Measurements from ENCODE around the gene AIM2. TPM values are rescaled to one million over a fixed set of nuclear protein-coding genes. Genes with fewer than 3 reads are reported as not detected.
A peak's percentile ranks its signal among the peaks of the same experiment; 100 is the strongest.

The AIM2 gene
- total RNA-seq, 4 donors from 2014 or later, result 0.27 to 3.2 (median 1.1) TPM

DNA sequence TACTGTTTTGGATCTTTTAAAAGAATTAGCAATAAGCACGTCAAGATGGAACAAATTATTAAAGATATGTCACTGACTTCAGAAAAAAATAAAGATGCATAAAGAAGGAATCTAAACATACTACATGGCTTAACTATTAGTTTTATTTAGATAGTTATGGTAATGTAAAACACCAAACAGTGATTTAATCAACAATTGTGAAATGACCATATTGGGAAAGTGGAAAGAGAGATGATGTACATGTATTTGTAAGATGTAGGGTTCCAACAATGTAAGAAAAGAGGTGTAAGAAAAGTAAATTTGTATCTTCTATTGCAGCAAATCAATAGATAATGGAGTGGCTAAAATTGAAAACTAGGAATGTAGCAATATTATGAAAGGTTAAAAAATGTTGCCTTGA lies 6.4 kb upstream of the AIM2 start:
- no peak for TF ChIP-seq POLR2A (IDR thresholded peaks at IDR 0.05)
- H3K4me1 ChIP-seq, result peaks cover 0 to 6% (median 2%) of the 10 kb centered on the region in 3 donors
- H3K27me3 ChIP-seq, result no peaks in the 10 kb centered on the region
- WGBS, 2 donors, result 89 to 100% methylated on average over 1 of the region's 1 CpG
- DNase-seq, result no peak
- no peak overlapping the region for H3K27ac ChIP-seq
- intact Hi-C loops (cut with DNase I), result no loop called here
- H3K9me3 ChIP-seq, result no peaks in the 10 kb centered on the region
- H3K4me3 ChIP-seq, result no peak overlapping the region
- H3K36me3 ChIP-seq, result no peaks in the 10 kb centered on the region

DNA sequence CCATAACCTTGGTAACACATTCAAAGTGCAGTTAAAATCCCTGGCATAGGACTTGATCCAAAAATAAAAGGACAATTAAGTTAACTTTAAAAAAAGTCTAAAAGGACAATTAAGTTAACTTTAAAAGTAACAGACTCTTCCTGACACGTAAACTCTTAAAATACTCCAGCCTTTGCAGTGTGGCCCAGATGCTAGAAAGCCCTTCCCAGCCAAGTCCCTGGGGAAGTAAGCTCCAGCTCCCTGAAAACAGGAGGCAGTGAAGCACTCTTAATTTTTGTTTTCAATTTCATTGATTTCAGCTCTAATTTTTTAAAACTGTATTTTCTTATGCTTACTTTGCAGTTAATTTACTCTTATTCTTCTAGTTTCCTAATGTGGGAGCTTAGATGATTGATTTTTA lies 5.1 kb upstream of the AIM2 start:
- WGBS, 2 donors, result 65 to 81% methylated on average over 1 of the region's 1 CpG
- no peak overlapping the region for H3K4me3 ChIP-seq
- intact Hi-C loops (cut with DNase I), result no loop called here
- DNase-seq, result no peak
- TF ChIP-seq POLR2A (IDR thresholded peaks at IDR 0.05), result no peak
- TF ChIP-seq, protein P1, sequence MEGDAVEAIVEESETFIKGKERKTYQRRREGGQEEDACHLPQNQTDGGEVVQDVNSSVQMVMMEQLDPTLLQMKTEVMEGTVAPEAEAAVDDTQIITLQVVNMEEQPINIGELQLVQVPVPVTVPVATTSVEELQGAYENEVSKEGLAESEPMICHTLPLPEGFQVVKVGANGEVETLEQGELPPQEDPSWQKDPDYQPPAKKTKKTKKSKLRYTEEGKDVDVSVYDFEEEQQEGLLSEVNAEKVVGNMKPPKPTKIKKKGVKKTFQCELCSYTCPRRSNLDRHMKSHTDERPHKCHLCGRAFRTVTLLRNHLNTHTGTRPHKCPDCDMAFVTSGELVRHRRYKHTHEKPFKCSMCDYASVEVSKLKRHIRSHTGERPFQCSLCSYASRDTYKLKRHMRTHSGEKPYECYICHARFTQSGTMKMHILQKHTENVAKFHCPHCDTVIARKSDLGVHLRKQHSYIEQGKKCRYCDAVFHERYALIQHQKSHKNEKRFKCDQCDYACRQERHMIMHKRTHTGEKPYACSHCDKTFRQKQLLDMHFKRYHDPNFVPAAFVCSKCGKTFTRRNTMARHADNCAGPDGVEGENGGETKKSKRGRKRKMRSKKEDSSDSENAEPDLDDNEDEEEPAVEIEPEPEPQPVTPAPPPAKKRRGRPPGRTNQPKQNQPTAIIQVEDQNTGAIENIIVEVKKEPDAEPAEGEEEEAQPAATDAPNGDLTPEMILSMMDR (IDR thresholded peaks at IDR 0.05), result no peak
- peaks cover 0 to 9% (median 0%) of the 10 kb centered on the region in 3 donors for H3K4me1 ChIP-seq
- no peaks in the 10 kb centered on the region for H3K36me3 ChIP-seq
- no peaks in the 10 kb centered on the region for H3K27me3 ChIP-seq
- no peak overlapping the region for H3K27ac ChIP-seq
- H3K9me3 ChIP-seq, result no peaks in the 10 kb centered on the region

DNA sequence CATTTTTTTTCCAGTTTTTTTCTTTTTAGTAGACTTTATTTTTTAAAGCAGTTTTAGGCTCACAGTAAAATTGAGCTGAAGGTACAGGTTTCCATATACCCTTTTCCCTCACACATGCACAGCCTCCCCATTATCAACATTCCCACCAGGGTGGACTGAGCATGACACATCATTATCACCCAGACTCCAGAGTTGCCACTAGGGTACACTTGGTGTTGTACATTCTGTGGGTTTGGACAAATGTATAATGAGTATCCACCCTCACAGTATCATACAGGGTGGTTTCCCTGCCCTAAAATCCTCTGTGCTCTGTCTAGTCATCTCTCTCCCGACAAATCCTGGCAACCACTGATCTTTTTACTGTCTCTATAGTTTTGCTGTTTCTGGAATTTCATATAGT lies 3.0 kb upstream of the AIM2 start:
- H3K4me1 ChIP-seq, result peaks cover 0 to 15% (median 0%) of the 10 kb centered on the region in 3 donors
- 50 to 76% methylated on average over 1 of the region's 1 CpG for WGBS, 2 donors
- H3K9me3 ChIP-seq, result no peaks in the 10 kb centered on the region
- H3K4me3 ChIP-seq, result no peak overlapping the region
- TF ChIP-seq, protein P1 (IDR thresholded peaks at IDR 0.05), result no peak
- TF ChIP-seq POLR2A (IDR thresholded peaks at IDR 0.05), result no peak
- intact Hi-C loops (cut with DNase I), result loop anchor here (10.0 kb wide), 1 partner anchor 875 kb away; no protein-coding TSS in a partner anchor
- no peak overlapping the region for H3K27ac ChIP-seq
- no peaks in the 10 kb centered on the region for H3K36me3 ChIP-seq
- H3K27me3 ChIP-seq, result no peaks in the 10 kb centered on the region
- DNase-seq, result no peak

- H3K9me3 ChIP-seq, result no peaks in the 10 kb centered on the region
- WGBS, 2 donors, result 54 to 58% methylated on average over 12 of the region's 12 CpGs
- DNase-seq, result no peak
- H3K4me1 ChIP-seq, result peaks cover 0 to 22% (median 0%) of the 10 kb centered on the region in 3 donors
- TF ChIP-seq, protein P1 (IDR thresholded peaks at IDR 0.05), result no peak
- no peak for TF ChIP-seq POLR2A (IDR thresholded peaks at IDR 0.05)
- intact Hi-C loops (cut with DNase I), result loop anchor here (10.0 kb wide), 1 partner anchor 873 kb away; no protein-coding TSS in a partner anchor
- H3K27ac ChIP-seq, result peak overlapping the region; percentile 63 to 86 (median 67)
- H3K27me3 ChIP-seq, result no peaks in the 10 kb centered on the region
- no peaks in the 10 kb centered on the region for H3K36me3 ChIP-seq
- H3K4me3 ChIP-seq, result peak overlapping the region in 2 of 4 donors; percentile 8 to 48
Measured at GRCh38 chr1:159077120-159077961, 775 bp upstream of the AIM2 start.

DNA sequence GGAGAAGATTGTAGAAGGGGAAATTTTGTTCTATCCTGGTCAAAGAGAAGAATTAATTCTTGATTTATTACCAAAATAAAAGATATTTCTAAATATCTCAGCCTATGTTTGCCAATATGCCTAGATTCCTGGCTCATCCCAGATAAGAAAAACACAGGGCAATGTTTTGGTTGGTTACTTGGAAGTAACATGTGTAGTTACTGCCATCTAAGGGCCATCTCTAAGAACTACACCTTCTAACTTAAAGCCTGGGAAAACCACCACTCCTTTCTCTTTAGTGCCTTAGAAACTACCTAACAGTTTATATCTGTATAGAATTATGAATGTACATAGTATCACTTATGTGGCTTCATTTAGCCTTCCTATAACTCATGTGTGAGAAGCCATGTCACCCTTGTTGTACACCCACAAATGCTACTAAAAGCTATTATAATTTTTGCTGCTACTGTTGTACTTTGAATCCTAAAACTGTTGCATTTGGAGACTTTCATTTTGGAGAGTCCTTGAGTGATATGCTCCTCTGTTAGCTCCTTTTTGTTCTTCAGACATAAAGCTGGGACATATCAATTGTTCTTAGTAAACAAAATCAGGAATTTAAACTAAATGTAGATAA lies 4.5 kb downstream of the AIM2 start:
- no peak overlapping the region for H3K27ac ChIP-seq
- H3K27me3 ChIP-seq, result no peaks in the 10 kb centered on the region
- intact Hi-C loops (cut with DNase I), result loop anchor here (10.0 kb wide), 1 partner anchor 867 kb away; no protein-coding TSS in a partner anchor
- H3K9me3 ChIP-seq, result no peaks in the 10 kb centered on the region
- peaks cover 0 to 45% (median 10%) of the 10 kb centered on the region in 3 donors for H3K4me1 ChIP-seq
- no peak for TF ChIP-seq POLR2A (IDR thresholded peaks at IDR 0.05)
- TF ChIP-seq, protein P1 (IDR thresholded peaks at IDR 0.05), result peak in 5 of 6 experiments; percentile 55 to 82 (median 67)
- no peaks in the 10 kb centered on the region for H3K36me3 ChIP-seq
- no peak overlapping the region for H3K4me3 ChIP-seq
- DNase-seq, result no peak
